Cardiac ventricle fibroblast (primary cell): ENCODE measurements around the gene PHF3. TPM values are rescaled to one million over a fixed set of nuclear protein-coding genes. Genes with fewer than 3 reads are reported as not detected.

Experiments
- total RNA-seq: library from RNA; depleted of rRNA; stranded (reverse); fragments of >200 nt; gene quantifications from 2 replicates; pipeline ENCODE4 v1.2.3, GENCODE V29; 2015

PHF3 gene, protein sequence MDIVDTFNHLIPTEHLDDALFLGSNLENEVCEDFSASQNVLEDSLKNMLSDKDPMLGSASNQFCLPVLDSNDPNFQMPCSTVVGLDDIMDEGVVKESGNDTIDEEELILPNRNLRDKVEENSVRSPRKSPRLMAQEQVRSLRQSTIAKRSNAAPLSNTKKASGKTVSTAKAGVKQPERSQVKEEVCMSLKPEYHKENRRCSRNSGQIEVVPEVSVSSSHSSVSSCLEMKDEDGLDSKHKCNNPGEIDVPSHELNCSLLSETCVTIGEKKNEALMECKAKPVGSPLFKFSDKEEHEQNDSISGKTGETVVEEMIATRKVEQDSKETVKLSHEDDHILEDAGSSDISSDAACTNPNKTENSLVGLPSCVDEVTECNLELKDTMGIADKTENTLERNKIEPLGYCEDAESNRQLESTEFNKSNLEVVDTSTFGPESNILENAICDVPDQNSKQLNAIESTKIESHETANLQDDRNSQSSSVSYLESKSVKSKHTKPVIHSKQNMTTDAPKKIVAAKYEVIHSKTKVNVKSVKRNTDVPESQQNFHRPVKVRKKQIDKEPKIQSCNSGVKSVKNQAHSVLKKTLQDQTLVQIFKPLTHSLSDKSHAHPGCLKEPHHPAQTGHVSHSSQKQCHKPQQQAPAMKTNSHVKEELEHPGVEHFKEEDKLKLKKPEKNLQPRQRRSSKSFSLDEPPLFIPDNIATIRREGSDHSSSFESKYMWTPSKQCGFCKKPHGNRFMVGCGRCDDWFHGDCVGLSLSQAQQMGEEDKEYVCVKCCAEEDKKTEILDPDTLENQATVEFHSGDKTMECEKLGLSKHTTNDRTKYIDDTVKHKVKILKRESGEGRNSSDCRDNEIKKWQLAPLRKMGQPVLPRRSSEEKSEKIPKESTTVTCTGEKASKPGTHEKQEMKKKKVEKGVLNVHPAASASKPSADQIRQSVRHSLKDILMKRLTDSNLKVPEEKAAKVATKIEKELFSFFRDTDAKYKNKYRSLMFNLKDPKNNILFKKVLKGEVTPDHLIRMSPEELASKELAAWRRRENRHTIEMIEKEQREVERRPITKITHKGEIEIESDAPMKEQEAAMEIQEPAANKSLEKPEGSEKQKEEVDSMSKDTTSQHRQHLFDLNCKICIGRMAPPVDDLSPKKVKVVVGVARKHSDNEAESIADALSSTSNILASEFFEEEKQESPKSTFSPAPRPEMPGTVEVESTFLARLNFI (N-terminal part only)
- total RNA-seq: 37.0 and 40.7 TPM in 2 replicates

GRCh38 chr6:63635588-63636517, at the start of gene PHF3:
Gene PHF3, plus strand, starts transcription at chr6:63635802. Its CDS starts 10,750 bp downstream, at chr6:63646552.

Other genes with a start within 250 kb of the PHF3 start
- 28.4 and 35.9 TPM in 2 replicates for gene PTP4A1, start 63.3 kb upstream of the PHF3 start, total RNA-seq